ENCODE measurements around the gene FRYL. TPM values are rescaled to one million over a fixed set of nuclear protein-coding genes. Genes with fewer than 3 reads are reported as not detected.

FRYL gene
- total RNA-seq, 4 donors from 2014 or later, result 14.5 to 43.7 (median 20.1) TPM

DNA sequence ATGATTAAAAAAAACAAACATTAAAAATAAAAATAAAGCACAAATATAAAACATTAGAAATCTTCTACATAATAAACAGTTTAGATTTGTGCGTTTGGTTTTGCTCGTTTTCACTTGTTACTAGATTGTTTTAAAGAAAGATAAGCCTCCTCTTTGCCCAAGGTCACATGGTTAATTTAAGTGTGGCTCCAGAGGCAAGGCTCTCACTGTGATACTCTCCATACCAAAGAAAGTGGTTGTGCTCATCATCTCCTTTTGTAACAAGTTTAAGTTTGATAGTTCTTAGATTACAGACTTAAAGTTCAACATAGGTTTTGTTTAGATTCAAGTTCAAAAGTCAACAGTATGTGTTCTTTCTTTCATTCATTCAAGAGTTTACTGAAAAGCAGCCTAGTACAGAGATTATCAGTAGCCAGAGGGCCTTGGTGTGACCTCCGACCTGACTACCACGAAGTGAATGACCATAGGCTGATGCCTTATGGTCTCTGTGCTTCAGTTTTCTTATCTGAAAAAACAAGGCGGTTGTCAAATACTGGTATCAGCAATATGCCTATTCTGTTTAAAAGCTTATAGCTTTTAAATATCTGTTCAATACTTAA, 156.8 kb downstream of the FRYL start:
- peaks cover 0 to 9% of the 10 kb centered on the region in 2 donors for H3K4me1 ChIP-seq
- H3K27me3 ChIP-seq, result no peaks in the 10 kb centered on the region
- ATAC-seq, result no peak
- intact Hi-C loops (cut with DNase I; ENCODE audit: low total_unique reads) (no loop called here), in situ Hi-C loops (cut with MboI; ENCODE audit: low sequenced_read_pairs in 4 of 4) (no loop called here)
- H3K36me3 ChIP-seq, result peaks cover 0 to 22% of the 10 kb centered on the region in 2 donors
- H3K9me3 ChIP-seq, result no peaks in the 10 kb centered on the region
- TF ChIP-seq, protein P1, sequence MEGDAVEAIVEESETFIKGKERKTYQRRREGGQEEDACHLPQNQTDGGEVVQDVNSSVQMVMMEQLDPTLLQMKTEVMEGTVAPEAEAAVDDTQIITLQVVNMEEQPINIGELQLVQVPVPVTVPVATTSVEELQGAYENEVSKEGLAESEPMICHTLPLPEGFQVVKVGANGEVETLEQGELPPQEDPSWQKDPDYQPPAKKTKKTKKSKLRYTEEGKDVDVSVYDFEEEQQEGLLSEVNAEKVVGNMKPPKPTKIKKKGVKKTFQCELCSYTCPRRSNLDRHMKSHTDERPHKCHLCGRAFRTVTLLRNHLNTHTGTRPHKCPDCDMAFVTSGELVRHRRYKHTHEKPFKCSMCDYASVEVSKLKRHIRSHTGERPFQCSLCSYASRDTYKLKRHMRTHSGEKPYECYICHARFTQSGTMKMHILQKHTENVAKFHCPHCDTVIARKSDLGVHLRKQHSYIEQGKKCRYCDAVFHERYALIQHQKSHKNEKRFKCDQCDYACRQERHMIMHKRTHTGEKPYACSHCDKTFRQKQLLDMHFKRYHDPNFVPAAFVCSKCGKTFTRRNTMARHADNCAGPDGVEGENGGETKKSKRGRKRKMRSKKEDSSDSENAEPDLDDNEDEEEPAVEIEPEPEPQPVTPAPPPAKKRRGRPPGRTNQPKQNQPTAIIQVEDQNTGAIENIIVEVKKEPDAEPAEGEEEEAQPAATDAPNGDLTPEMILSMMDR (IDR thresholded peaks at IDR 0.05 in 4 of 5, conservative IDR thresholded peaks at IDR 0.05 in 1 of 5), result no peak
- no peak for TF ChIP-seq POLR2A (IDR thresholded peaks at IDR 0.05)
- DNase-seq, result no peak
- H3K4me3 ChIP-seq, result no peak overlapping the region
- H3K27ac ChIP-seq, result no peak overlapping the region

DNA sequence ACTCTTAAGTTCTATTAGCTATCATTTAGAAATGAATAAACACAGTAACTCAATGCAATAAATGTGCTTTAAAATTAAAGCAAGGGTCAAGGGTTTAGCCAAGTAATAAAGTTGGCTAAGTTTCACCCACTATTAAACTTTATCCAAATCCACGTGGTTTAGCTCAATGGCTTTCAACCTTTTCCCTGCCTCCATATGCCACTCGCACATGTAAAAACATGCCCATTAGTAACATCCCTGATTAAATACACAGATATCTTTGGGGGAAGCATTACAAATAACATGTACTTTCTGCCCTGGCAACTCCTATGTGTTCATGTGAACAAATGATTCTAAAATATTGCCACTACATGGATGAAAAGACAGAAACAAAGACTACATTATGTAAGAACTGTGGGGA, 159.2 kb downstream of the FRYL start:
- TF ChIP-seq, protein P1 (IDR thresholded peaks at IDR 0.05 in 4 of 5, conservative IDR thresholded peaks at IDR 0.05 in 1 of 5), result no peak
- no peak for TF ChIP-seq POLR2A (IDR thresholded peaks at IDR 0.05)
- intact Hi-C loops (cut with DNase I; ENCODE audit: low total_unique reads) (no loop called here), in situ Hi-C loops (cut with MboI; ENCODE audit: low sequenced_read_pairs in 4 of 4) (no loop called here)
- H3K27ac ChIP-seq, result no peak overlapping the region
- H3K4me1 ChIP-seq, result peaks cover 0 to 9% of the 10 kb centered on the region in 2 donors
- ATAC-seq (no peak), DNase-seq (no peak)
- H3K36me3 ChIP-seq, result peaks cover 0 to 22% of the 10 kb centered on the region in 2 donors
- H3K27me3 ChIP-seq, result no peaks in the 10 kb centered on the region
- no peak overlapping the region for H3K4me3 ChIP-seq
- no peaks in the 10 kb centered on the region for H3K9me3 ChIP-seq

DNA sequence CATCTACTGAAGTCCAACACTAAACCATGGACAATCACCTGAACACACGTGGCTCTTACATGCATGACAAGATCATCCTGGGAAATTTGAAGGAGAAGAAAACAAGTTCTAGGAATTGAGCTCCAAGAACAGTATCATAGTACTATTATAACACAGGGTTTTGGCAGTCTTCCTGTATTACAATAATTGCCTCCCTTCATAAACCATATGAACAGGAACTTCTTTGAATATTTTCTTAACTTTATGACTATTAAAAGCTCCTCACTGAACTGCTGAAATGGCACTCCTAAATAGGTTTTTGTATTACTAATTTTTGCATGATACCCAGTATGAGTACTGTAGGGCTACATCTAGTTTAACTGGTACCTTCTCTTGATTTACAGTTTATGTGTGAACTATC, 160.0 kb downstream of the FRYL start:
- no peaks in the 10 kb centered on the region for H3K27me3 ChIP-seq
- DNase-seq, result no peak
- H3K36me3 ChIP-seq, result peaks cover 0 to 22% of the 10 kb centered on the region in 2 donors
- H3K27ac ChIP-seq, result no peak overlapping the region
- H3K4me1 ChIP-seq, result peaks cover 0 to 9% of the 10 kb centered on the region in 2 donors
- intact Hi-C loops (cut with DNase I; ENCODE audit: low total_unique reads), result no loop called here
- TF ChIP-seq, protein P1 (IDR thresholded peaks at IDR 0.05 in 4 of 5, conservative IDR thresholded peaks at IDR 0.05 in 1 of 5), result no peak
- no peak for TF ChIP-seq POLR2A (IDR thresholded peaks at IDR 0.05)
- no peak for ATAC-seq
- H3K4me3 ChIP-seq, result no peak overlapping the region
- no peaks in the 10 kb centered on the region for H3K9me3 ChIP-seq
- in situ Hi-C loops (cut with MboI; ENCODE audit: low sequenced_read_pairs in 4 of 4), result no loop called here

DNA sequence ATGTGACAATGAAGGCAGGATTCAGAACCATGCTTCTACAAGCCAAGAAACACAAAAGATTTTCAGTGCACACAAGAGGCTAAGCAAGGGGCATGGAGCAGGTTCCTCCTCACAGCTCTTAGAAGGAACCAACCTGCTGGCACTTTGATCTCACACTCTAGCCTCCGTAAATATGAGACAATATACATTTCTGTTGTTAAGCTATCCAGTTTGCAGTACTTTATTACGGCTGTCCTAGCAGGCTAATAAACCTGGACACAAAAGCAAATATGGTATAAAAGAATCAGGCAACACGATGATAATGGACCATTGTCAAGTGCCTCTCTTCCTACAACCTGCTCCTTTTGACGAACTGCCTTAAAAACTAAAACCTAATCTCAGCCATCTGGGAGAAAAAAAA, 175.6 kb downstream of the FRYL start:
- Histone ChIP-seq H3K4me1 (no peaks in the 10 kb centered on the region), H3K27me3 (no peaks in the 10 kb centered on the region), H3K27ac (no peak overlapping the region), H3K36me3 (no peaks in the 10 kb centered on the region), H3K9me3 (no peaks in the 10 kb centered on the region), H3K4me3 (no peak overlapping the region)
- intact Hi-C loops (cut with DNase I; ENCODE audit: low total_unique reads) (no loop called here), in situ Hi-C loops (cut with MboI; ENCODE audit: low sequenced_read_pairs in 4 of 4) (no loop called here)
- no peak for TF ChIP-seq POLR2A (IDR thresholded peaks at IDR 0.05)
- TF ChIP-seq, protein P1 (IDR thresholded peaks at IDR 0.05 in 4 of 5, conservative IDR thresholded peaks at IDR 0.05 in 1 of 5), result no peak
- DNase-seq, result no peak
- ATAC-seq, result no peak

DNA sequence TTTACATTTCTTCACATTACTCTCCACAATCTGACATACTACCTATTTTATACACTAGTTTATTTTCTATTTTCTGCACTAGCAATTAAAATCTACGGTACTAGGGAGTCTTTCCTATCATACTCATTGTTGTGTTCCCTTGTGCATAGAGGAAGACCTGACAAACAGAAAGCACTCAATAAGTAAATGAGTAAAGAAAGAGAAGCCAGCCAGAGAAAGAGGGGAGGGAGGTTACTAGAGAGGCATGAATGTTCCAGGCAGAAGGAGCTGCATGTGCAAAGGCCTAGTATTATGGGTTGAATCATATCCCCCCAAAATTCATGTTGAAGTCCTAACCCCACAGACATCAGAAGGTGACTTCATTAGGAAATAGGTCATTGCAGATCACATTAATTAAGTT, 176.0 kb downstream of the FRYL start:
- Histone ChIP-seq H3K27me3 (no peaks in the 10 kb centered on the region), H3K4me1 (no peaks in the 10 kb centered on the region), H3K27ac (no peak overlapping the region), H3K4me3 (no peak overlapping the region), H3K36me3 (no peaks in the 10 kb centered on the region), H3K9me3 (no peaks in the 10 kb centered on the region)
- in situ Hi-C loops (cut with MboI; ENCODE audit: low sequenced_read_pairs in 4 of 4), result no loop called here
- DNase-seq (no peak), ATAC-seq (no peak)
- TF ChIP-seq, protein P1 (IDR thresholded peaks at IDR 0.05 in 4 of 5, conservative IDR thresholded peaks at IDR 0.05 in 1 of 5), result no peak
- no peak for TF ChIP-seq POLR2A (IDR thresholded peaks at IDR 0.05)
- intact Hi-C loops (cut with DNase I; ENCODE audit: low total_unique reads), result no loop called here
